A549 (cell line): ENCODE measurements around the gene RAB37.

Experiments
- CEBPB ChIP-seq, 2 experiments: fragments of >200 bp in 1 of 2; sonication (Bioruptor Twin) in 1 of 2; formaldehyde crosslinking in 1 of 2; IDR thresholded peaks; 2 replicates each; pipeline ENCODE4 v1.6.1; 2012 to 2016
- CHD2 ChIP-seq: fragments of 150-350 bp; IDR thresholded peaks from 2 replicates; pipeline ENCODE4 v1.6.1; 2014; ENCODE audit warnings: low read length; ENCODE audit not compliant: partially characterized antibody
- CTCF ChIP-seq: fragments of >200 bp; sonication (Bioruptor Twin); formaldehyde crosslinking; IDR thresholded peaks from 3 replicates; pipeline ENCODE4 v1.5.1; 2016
- EP300 ChIP-seq, 2 experiments: fragments of >200 bp; sonication (Bioruptor Twin); formaldehyde crosslinking; IDR thresholded peaks; 2 replicates in 1 of 2; 3 replicates in 1 of 2; pipeline ENCODE4 v1.6.1; 2016 to 2017
- NPAS2 ChIP-seq: fragments of 250-450 bp; sonication (Bioruptor Pico); IDR thresholded peaks from 2 replicates; pipeline ENCODE4 v1.8.0; 2022; ENCODE audit warnings: mild to moderate bottlenecking, moderate library complexity, borderline replicate concordance
- NR3C1 ChIP-seq: fragments of >200 bp; sonication (Bioruptor Twin); formaldehyde crosslinking; IDR thresholded peaks from 3 replicates; pipeline ENCODE4 v1.6.1; 2017
- POLR2A ChIP-seq: IDR thresholded peaks from 2 replicates; pipeline ENCODE4 v1.6.1; 2012; ENCODE audit warnings: mild to moderate bottlenecking, low read length
- RAD21 ChIP-seq, 2 experiments: fragments of >200 bp in 1 of 2; sonication (Bioruptor Twin) in 1 of 2; formaldehyde crosslinking in 1 of 2; IDR thresholded peaks in 1 of 2; conservative IDR thresholded peaks in 1 of 2; 2 replicates in 1 of 2; 3 replicates in 1 of 2; pipeline ENCODE4 v1.6.1; 2012 to 2018; ENCODE audit warnings: inconsistent platforms in 1 of 2
- REST ChIP-seq: fragments of 200-600 bp; sonication (generic); IDR thresholded peaks from 2 replicates; pipeline ENCODE4 v1.6.1; 2016; ENCODE audit warnings: antibody characterized with exemption, mild to moderate bottlenecking, moderate library complexity

GRCh38 chr17:74782571-74782970, 45.5 kb downstream of the RAB37 start:
- no peak for TF ChIP-seq RAD21 (conservative IDR thresholded peaks at IDR 0.05 in 1 of 2, IDR thresholded peaks at IDR 0.05 in 1 of 2)
- no peak for TF ChIP-seq CTCF
- TF ChIP-seq CEBPB (IDR thresholded peaks at IDR 0.05): no peak
- no peak for TF ChIP-seq REST
- TF ChIP-seq EP300 (IDR thresholded peaks at IDR 0.05): no peak
- TF ChIP-seq POLR2A: no peak
- no peak for TF ChIP-seq NPAS2 (CRISPR knock-in tag)
- no peak for TF ChIP-seq CHD2
- TF ChIP-seq NR3C1: no peak
